Measurements from ENCODE around the gene IL17RC.
"Not testable (repeated sequence)": the region's sequence is repeated elsewhere in the genome, so short reads cannot be mapped to it uniquely, and the experiment has no call there.

IL17RC gene

DNA sequence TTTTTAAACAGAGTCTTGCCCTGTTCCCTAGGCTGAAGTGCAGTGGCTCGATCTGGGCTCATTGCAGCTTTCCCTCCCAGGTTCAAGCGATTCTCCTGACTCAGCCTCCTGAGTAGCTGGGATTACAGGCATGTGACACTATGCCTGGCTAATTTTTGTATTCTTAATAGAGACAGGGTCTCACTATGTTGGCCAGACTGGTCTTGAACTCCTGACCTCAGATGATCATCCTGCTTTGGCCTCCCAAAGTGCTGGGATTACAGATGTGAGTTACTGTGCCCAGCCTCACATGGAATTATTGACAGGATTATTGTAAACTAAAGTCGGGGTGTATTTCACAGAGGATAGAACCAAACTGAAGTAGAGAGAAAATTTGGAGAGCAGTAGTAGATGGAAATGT, 21.2 kb upstream of the IL17RC start:
- not testable (repeated sequence) for DNase-seq (ENCODE audit: low spot score)

DNA sequence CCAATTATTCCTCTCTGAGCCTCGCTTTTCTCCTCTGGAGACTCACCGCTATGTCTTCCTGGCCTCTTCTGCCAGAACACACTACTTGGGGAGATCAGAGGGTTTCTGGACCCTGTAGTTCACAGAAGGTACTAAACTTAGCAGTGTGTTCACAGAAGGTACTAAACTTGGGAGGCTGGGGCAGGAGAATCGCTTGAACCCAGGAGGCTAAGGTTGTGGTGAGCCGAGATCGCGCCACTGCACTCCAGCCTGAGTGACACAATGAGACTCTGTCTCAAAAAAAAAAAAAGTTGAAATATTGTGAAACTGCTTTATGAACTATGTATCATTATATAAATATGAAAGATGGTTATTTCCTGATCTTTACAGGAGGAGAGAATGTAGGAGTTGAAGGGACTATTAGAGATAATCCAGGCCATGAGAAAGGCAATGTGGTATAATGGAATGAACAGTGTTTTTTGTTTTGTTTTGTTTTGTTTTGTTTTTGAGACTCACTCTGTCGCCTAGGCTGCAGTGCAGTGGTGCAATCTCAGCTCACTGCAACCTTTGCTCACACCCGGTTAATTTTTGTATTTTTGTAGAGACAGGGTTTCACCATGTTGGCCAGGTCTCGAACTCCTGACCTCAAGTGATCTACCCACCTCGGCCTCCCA, 20.0 kb upstream of the IL17RC start:
- DNase-seq (ENCODE audit: low spot score), result not testable (repeated sequence)

DNA sequence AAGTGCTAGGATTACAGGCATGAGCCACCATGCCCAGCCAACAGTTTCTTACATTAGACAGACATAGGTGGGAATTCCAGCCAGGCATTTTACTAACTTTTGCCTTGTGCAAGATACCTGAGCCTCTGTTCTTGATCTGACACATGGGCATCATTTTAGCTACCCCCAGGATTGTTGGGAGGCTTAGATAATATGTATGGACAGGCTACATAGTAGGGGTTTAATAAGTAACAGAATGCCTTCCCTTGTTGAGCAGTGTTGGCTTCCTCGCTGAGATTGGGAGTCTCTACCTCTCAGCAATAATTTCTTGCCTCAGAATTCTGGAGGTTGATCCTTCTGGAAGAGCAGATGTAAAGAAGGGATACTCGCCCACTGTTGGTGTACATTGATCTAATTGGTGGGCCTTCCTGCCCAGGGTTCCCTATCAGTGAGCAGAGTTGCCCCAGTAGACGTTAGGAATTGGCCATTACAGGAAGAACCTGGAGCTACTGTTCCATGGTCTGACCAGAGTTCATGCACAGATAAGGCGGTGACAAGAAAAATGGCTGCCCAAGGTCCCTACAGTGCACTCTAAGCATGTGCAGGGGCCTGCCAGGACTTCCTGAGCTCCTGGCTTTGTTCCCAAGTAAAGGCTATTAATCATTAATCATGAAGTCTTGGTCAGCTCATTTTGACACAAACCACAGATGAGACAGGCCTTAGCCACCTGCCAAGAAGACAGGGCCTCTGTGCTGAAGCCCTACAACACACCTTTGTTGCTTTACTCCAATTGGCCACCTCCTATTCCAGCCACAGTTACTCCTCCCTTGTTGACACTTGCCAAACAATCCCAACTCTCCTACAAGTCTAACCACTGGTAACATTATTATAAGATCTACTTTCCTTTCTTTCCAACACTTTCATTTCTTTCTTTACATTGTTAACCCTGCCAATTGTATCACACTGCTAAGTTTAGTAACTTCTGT, 19.2 kb upstream of the IL17RC start:
- DNase-seq (ENCODE audit: low spot score), result peak; percentile 90

DNA sequence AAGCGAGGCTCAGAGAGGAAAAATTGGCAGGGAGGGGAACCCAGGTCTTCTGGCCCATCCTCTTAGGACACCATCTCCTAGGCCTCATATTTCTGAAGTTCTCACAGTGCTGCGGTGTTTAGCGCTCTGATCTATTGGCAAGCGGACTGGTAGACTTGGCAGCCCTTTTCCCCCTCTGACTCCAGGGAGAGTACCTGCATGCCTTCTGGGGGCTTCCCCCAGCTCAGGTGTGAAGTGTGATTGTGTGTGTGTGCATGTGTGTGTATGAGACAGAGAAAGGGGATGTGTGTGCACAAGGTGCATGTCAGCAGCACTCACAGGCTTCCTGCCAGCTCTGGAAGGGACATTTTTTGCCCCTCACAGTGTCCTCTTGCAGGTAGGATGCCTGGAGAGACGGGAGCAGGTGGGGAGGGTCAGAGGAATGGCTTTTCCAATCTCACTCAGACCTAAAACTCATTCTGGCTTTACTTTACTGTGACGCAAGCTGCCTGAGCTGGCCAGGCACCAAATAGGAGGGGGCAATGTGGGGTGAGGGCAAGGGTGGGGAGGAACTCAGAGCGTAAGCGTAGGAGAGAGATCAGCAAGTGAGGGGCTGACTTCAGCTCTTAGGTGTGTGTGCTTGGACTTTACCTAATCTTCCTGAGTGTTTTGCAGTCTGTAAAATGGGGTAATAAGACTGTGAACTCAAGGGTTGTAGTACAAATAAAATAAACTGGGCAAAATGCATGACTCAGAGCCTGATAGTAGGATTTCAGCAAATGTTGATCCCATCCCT, 18.2 kb upstream of the IL17RC start:
- DNase-seq (ENCODE audit: low spot score), result no peak

DNA sequence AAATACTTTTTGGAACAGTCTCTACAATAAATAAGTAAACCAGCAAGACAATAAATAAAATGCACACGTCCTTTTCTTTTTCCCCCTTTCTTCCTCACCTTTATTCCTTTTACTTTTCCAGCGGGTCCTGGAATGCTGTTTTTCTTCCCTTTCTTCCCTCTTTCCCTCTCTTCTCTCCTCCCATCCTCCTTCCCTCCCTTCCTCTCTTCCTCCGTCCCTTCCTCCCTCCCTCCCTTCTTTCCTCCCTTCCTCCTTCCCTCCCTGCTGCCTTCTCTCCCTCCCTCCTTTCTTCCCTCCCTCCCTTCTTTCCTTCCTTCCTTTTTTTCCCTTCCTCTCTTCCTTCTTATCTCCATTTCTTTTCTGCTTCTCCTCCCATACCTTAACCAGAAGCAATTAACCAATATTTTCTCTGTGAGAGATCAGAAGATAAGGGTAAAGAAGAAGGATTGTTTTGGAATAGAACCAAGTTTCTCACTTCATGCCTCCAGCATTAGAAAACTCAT, 17.6 kb upstream of the IL17RC start:
- DNase-seq (ENCODE audit: low spot score), result no peak

DNA sequence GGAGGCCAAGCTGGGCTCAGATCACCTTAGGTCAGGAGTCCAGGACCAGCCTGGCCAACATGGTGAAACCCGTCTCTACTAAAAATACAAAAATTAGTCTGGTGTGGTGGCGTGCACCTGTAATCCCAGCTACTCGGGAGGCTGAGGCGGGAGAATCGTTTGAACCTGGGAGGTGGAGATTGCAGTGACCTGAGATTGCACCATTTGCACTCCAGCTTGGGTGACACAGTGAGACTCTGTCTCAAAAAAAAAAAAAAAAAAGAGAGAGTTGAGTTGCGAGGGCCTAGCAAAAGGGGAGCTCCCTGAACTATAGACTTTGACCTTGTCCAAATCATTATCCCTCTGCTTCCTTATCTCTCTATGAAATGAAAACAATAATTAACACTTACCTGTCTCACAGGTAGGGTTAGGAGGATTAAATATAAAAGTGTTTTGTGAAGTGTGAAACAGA, 15.9 kb upstream of the IL17RC start:
- not testable (repeated sequence) for DNase-seq (ENCODE audit: low spot score)

DNA sequence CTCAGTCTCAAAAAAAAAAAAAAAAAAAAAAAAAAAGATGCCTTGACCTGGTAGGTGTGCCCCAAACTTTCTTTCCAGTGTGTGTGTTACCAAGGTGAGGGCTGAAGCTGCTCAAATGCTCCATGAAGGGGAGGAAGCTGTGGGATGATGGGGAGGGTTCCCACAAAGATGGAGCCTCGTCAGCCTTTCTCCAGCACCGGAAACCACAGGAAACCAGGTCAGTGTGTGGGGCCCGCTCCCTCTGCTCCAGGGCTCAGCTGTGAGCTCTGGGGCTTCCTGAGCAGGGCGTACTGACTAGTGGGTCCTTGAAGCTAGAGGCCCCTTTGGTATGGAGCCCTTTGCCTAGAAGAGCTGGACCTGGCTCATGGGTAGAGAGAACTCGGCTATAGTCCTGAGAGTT, 14.9 kb upstream of the IL17RC start:
- no peak for DNase-seq (ENCODE audit: low spot score)

DNA sequence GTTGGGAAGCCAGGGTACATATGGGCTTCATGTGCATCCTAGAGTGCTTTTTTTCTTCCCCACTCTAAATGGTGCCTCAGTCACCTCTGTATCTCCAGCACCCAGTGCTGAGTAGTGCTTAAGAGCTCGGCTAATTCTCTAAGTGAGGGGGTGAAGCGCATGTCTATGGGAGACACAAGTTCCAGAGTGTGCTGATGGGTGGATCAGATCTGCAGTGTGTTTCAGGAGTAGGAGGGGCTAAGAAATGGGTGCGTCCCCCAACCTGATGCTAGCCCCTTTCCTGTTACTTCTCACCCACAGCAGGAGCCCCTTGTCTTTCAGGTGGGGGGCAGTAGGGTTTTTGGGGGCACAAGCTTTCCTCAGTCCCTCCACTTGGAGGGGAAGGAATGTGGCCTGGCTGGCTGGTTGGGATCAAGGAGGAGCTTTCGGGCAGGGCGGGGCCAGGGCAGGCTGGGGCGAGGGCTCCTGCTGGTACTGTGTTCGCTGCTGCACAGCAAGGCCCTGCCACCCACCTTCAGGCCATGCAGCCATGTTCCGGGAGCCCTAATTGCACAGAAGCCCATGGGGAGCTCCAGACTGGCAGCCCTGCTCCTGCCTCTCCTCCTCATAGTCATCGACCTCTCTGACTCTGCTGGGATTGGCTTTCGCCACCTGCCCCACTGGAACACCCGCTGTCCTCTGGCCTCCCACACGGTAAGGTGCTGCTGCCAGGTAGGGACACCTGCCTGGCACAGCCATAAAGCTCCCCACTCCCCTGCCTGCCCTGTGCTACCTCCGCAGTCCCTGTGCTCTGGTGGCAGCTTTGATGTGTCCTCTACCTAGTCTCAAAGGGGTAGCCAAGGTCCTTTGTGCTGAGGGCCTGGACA, 14.3 kb upstream of the IL17RC start, which contains the start of gene IL17RE:
IL17RE (plus strand) TSS at position 477 of the 866 bp plus-strand sequence; CDS start at position 562, 85 bp downstream.
- peak; percentile 51 for DNase-seq (ENCODE audit: low spot score)

DNA sequence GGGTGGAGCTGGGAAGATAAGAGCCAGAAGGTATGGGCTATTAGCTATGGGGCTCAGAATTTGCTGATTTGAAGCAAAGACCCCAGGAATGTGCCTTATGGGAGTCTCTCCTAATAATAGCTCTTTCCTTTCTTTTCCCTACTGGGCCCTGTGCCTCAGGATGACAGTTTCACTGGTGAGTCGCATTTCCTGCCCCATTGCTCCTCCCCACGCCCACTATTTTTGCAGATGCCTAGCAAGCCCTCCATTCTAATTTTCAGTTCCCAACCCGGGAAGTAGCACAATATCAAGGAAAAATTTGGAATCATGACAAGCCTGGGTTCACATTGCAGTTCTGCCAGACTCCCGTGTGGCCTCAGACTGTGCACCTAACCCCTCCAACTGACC, 13.7 kb upstream of the IL17RC start:
- no peak for DNase-seq (ENCODE audit: low spot score)

DNA sequence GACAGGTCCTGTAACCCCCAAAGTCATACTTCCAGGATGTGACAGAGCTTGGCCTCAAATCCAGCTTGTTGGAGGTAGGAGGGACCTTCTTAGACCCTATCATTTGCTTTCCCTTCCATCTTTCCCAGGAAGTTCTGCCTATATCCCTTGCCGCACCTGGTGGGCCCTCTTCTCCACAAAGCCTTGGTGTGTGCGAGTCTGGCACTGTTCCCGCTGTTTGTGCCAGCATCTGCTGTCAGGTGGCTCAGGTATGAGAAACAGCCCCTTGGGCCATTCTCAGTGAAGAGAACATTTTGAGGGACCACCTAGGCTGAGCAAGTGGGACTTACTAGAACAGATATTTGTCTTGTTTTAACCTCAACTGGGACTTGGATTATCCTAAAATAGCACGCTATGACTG, 13.0 kb upstream of the IL17RC start:
- no peak for DNase-seq (ENCODE audit: low spot score)

DNA sequence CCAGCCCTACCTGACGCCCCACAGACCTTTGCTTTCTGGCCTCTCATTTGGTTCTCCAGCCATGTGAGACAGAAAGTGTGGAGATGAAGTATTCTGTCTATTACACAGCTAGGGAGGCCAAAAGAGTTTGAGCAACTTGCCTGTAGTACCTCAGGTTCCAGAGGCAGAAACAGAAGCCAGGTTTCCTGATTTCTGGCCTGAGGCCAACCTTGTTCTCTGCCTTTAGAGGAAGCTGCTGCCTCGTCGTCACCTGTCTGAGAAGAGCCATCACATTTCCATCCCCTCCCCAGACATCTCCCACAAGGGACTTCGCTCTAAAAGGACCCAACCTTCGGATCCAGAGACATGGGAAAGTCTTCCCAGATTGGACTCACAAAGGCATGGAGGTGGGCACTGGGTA, 10.4 kb upstream of the IL17RC start:
- no peak for DNase-seq (ENCODE audit: low spot score)

DNA sequence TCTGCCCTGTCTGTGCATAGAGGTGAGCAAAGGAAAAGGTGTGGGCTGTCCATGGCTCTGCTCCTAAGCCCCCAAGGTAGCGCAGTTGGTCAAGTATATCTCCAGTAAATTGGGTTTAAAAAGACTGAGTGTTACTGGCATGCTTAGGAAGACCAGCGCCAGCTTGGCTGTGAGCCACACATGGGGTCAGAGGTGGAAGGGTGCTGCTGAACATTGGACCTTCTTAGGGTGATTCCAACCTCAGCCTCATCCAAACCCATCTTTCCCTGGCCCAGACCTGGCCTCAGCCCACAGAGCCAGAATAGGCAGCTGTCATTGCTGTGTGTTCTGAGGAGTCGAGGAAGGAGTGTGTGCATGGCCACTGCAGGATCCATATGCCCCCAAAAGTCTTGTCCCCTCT, 8.6 kb upstream of the IL17RC start:
- DNase-seq (ENCODE audit: low spot score), result no peak

DNA sequence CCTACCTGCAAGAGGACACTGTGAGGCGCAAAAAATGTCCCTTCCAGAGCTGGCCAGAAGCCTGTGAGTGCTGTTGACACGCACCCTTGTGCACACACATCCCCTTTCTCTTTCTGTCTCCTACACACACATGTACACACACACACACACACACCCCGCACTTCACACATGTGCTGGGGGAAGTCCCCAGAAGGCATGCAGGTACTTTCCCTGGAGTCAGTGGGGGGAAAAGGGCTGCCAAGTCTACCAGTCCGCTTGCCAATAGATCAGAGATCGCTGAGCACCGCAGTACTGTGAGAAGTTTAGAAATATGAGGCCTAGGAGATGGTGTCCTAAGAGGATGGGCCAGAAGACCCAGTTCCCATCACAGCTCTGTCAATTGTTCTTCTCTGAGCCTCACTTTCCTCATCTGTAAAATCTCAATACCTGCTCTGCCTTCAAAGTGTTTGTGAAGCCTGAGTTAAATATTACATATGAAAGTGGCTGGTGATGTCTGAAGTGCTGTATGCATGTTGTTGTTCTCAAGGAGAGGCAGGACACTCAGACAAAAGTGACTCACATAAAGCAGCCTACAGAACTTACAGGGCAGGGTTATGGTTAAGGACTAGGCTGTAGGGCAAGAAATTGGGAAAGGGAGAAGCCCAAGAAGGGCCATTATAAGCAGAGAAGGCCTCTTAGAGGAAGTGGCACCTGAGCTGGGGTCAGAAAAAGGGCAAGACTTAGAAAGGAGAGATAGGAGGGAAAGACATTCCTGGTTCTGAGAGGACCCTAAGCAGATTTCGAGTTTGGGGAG, 7.5 kb upstream of the IL17RC start:
- no peak for DNase-seq (ENCODE audit: low spot score)

DNA sequence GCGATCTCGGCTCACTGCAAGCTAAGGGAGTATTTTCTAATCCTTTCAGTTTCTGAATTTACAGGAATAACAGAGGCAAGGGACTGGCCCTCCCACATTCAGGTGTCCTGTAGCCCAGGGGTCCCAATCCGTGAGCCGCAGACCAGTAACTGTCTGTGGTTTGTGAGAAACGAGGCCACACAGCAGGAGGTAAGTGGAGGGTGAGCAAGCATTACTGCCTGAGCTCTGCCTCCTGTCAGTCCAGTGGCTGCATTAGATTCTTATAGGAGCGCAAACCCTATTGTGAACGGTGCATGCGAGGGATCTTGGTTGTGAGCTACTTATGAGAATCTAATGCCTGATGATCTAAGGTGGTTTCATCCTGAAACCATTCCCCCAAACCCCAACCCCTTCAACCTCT, 5.0 kb upstream of the IL17RC start:
- no peak for DNase-seq (ENCODE audit: low spot score)

DNA sequence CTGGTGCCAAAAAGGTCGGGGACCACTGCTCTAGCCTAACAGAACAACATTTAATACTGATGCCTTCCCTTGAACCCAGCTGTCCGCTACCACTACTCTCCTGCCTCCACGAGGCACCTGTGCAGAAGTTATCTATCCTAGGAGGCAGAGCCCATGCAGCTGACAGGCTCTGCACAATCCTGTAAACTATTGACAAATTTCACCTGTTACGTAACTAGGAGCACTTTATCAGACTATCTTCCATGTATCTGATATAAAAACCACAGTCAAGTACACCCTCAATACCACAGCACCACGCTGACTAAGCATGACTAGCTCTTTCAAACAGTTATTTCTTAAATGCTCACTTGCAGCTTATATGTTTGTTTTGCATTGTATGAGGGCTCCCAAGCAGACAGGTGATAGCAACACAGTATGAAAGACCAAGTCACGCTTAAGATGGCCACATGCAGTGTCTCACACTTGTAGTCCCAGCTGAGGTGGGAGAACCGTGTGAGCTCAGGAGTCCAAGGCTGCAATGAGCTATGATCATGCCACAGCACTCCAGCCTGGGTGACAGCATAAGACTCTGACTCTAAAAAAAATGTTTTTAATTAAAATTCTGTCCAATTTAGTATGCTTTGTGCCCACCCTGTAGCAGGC, 4.5 kb upstream of the IL17RC start:
- no peak for DNase-seq (ENCODE audit: low spot score)

DNA sequence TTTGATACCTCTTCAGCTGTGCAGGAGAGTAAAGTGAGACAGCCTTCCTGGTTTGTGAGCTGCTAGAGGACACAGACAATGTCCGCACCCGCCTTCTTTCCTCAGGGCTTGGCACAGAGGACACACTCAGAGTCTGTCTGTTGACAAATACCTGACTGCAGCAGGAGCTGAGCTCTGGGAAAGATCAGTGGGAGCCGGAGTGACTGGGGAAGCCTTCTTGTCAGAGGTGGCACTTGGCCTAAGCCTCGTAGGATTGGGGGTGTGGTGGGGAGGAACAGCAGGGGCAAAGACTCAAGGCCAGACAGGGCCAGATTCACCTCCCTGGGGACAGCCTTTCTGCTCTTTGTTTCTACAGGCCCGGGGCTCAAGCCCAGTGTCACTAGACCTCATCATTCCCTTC, 3.3 kb upstream of the IL17RC start:
- no peak for DNase-seq (ENCODE audit: low spot score)

DNA sequence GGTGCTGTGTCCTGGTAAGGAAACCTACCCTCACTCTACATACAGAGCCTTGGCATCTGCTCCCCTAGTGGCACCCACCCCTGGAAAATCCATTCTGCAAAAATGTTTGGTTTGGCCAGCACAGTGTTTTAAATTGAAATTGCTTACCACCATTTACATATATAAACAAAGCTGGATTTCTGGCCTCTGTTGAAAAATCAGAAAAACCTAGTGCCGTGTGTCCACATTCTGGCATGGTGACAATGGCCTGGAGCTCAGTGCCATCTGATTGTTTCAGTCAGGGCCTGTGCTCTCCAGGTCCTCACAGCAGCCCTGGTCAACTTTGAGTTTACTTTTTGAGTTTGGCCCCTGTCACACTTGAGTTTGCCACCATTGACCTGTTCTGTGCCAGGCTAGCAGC, 2.9 kb upstream of the IL17RC start:
- DNase-seq (ENCODE audit: low spot score), result no peak

DNA sequence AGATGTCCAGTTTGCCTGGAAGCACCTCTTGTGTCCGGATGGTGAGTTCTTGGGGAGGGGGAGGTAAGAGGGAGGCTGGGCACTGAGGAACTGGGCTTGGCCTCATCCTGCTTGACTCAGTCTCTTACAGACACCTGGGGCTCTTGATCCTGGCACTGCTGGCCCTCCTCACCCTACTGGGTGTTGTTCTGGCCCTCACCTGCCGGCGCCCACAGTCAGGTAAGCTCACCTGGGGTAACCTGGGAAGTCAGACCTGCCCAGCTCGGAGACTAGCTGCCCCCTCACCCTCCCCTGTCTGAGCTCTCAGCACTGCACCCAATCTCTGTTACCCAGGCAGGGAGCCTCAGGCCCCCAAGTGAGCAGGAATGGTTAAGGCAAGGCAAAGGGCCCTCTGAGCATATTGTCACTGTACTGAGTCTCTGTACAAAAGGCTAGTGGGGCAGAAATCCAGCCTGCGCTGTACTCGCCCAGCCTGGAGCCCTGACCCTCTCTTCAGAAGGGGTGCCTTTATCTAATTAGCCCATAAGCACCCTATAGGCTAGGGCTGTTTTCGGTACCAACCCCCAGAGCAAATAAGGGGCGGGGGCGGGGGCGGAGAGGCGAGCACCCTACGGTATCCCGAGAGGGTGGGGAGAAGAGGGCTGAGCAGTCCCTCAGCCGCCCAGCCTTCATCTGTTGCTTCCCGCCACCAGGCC, 2.2 kb upstream of the IL17RC start:
- no peak for DNase-seq (ENCODE audit: low spot score)
